SIG-M5 treated with dmso at 0.1 percent for 504 hours (cell line): ENCODE measurements around the gene SLC25A6.
"Not testable (repeated sequence)": the region's sequence is repeated elsewhere in the genome, so short reads cannot be mapped to it uniquely, and the experiment has no call there.

Source experiments
- DNase-seq: peaks from one replicate; lab custom pipeline; 2025; ENCODE audit not compliant: unreplicated experiment; lab: John Stamatoyannopoulos, UW

Gene SLC25A6

GRCh38 chrX:1416327-1416784 is 24.4 kb upstream of the SLC25A6 start:
- DNase-seq = no peak

GRCh38 chrX:1412551-1413161 is 20.7 kb upstream of the SLC25A6 start:
- no peak for DNase-seq

GRCh38 chrX:1411326-1411725 is 19.4 kb upstream of the SLC25A6 start:
- DNase-seq = no peak

- DNase-seq = no peak
These were observed 15.1 kb upstream of the SLC25A6 start for GRCh38 chrX:1407035-1407434.

GRCh38 chrX:1405769-1406168 is 13.9 kb upstream of the SLC25A6 start:
- not testable (repeated sequence) for DNase-seq

GRCh38 chrX:1403867-1404266 is 12.0 kb upstream of the SLC25A6 start:
- DNase-seq = not testable (repeated sequence)

- DNase-seq = no peak
These were observed 11.3 kb upstream of the SLC25A6 start for GRCh38 chrX:1403228-1403627.

GRCh38 chrX:1401611-1402430 is 9.9 kb upstream of the SLC25A6 start:
- DNase-seq = no peak

GRCh38 chrX:1400742-1401471 is 9.0 kb upstream of the SLC25A6 start:
- no peak for DNase-seq

- DNase-seq = no peak
These were observed 8.1 kb upstream of the SLC25A6 start for GRCh38 chrX:1400049-1400448.

GRCh38 chrX:1398431-1399340 is 6.8 kb upstream of the SLC25A6 start:
- DNase-seq = no peak

GRCh38 chrX:1397441-1398270 is 5.7 kb upstream of the SLC25A6 start:
- DNase-seq = no peak

GRCh38 chrX:1397001-1397400 is 5.1 kb upstream of the SLC25A6 start:
- DNase-seq = no peak

GRCh38 chrX:1395646-1396216 is 3.8 kb upstream of the SLC25A6 start:
- no peak for DNase-seq

GRCh38 chrX:1394731-1395501 is 3.0 kb upstream of the SLC25A6 start:
- DNase-seq = no peak

- DNase-seq = no peak
These were observed 2.1 kb upstream of the SLC25A6 start for GRCh38 chrX:1393871-1394615.

GRCh38 chrX:1392376-1393068 is 609 bp upstream of the SLC25A6 start:
- DNase-seq = no peak

- DNase-seq = no peak
These were observed 575 bp downstream of the SLC25A6 start for GRCh38 chrX:1391370-1391706.
